GM18861 (cell line): ENCODE data around the gene OSTM1.
"Not testable (repeated sequence)": the region's sequence is repeated elsewhere in the genome, so short reads cannot be mapped to it uniquely, and the experiment has no call there.

Experiments used
- ATAC-seq: cut with Tn5 transposase; IDR thresholded peaks from one replicate; pipeline ENCODE4 v1.9.1; 2021; ENCODE audit not compliant: unreplicated experiment

Gene OSTM1

DNA sequence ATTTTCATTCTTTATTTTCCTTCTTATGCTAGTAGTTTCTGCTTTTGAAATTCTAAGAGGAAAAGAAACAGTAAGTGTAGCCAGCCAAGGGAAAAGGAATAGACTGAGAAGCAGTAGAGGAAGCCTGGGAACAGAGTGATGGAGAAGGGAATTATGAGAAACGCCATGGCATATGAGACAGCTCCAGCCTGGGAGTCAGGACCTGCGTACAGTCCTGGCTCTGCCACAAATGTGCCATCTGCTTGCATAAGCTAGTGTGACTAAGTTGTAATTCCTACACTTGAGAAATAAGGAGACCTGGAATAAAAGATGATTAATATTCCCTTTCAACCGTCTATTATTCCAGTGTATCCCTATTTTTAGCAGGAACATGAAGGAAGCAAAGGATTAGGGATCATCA, 47.5 kb downstream of the OSTM1 start:
- no peak for ATAC-seq

GRCh38 chr6:108024427-108025073, 50.0 kb downstream of the OSTM1 start:
- no peak for ATAC-seq

- ATAC-seq, result no peak
Measured at GRCh38 chr6:108020472-108021116, 53.9 kb downstream of the OSTM1 start.

DNA sequence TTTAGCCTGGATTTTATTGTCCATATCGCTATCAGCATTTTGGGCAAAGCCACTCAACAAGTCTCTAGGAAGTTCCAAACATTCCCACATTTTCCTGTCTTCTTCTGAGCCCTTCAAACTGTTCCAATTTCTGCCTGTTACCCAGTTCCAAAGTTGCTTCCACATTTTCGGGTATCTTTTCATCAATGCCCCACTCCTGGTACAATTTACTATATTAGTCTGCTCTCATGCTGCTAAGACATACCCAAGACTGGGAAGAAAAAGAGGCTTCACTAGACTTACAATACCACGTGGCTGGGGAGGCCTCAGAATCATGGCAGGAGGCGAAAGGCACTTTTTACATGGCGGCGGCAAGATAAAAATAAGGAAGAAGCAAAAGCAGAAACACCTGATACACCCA, 58.3 kb downstream of the OSTM1 start:
- not testable (repeated sequence) for ATAC-seq

- ATAC-seq, result no peak
Measured at GRCh38 chr6:108013787-108014439, 60.6 kb downstream of the OSTM1 start.

- ATAC-seq, result no peak
Measured at GRCh38 chr6:108009894-108010293, 64.6 kb downstream of the OSTM1 start.

DNA sequence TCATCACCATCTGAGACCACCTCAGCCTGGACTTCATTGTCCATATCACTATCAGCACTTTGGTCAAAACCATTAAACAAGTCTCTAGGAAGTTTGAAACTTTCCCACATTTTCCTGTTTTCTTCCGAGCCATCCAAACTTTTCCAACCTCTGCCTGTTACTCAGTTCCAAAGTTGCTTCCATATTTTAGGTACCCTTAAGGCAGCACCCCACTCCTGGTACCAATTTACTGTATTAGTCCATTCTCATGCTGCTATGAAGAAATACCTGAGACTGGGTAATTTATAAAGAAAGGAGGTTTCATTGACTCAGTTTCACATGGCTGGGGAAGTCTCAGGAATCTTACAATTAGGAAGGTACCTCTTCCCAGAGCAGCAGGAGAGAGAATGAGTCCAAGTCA, 65.3 kb downstream of the OSTM1 start:
- not testable (repeated sequence) for ATAC-seq

- no peak for ATAC-seq
Measured at GRCh38 chr6:108008363-108008762, 66.2 kb downstream of the OSTM1 start.

GRCh38 chr6:108005961-108006360, 68.6 kb downstream of the OSTM1 start:
- ATAC-seq, result no peak

GRCh38 chr6:108004861-108005260, 69.7 kb downstream of the OSTM1 start:
- no peak for ATAC-seq

- ATAC-seq, result no peak
Measured at GRCh38 chr6:108002365-108003221, 71.9 kb downstream of the OSTM1 start.

DNA sequence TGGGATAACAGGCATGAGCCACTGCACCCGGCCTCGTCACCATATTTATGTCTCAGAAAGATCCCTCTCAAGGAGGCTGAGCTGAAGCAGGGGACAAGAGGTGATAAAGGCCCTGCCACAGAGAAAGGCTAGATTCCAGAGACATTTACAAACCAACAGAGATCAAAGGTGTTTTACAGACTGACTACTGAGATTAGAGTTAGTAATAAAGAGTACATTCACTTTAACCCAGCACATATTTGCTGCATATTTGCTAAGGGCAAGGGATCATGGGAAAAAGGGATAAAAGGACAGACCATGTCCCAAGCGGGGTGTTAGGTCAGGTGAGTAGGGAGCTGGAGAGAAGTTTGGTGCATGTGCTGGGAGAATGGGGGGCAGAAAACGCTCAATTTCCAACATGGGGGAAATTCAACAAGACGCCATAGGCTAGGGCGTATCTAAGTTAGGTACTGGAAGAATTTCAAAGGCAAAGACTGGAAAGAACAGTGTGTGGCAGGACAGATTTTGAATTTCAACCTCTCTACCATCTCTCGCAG, 72.8 kb downstream of the OSTM1 start:
- no peak for ATAC-seq

- not testable (repeated sequence) for ATAC-seq
Measured at GRCh38 chr6:108000259-108000658, 74.3 kb downstream of the OSTM1 start.

DNA sequence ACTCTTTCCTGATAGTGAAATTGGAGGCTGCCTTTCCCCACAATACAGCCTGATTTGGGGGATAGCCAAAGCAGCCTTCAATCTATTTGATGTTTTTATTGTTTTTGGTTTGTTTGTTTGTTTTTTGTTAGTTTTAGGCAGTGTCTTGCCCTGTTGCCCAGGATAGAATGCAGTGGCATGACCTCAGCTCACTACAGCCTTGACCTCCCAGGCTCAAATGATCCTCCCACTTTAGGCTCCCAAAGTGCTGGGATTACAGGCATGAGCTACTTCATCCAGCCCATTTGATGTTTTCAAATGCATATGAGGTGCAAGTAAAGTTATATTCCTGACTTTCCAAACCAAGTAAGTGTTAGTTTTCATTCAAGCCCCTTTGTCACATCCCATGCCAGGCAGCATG, 75.2 kb downstream of the OSTM1 start:
- no peak for ATAC-seq

DNA sequence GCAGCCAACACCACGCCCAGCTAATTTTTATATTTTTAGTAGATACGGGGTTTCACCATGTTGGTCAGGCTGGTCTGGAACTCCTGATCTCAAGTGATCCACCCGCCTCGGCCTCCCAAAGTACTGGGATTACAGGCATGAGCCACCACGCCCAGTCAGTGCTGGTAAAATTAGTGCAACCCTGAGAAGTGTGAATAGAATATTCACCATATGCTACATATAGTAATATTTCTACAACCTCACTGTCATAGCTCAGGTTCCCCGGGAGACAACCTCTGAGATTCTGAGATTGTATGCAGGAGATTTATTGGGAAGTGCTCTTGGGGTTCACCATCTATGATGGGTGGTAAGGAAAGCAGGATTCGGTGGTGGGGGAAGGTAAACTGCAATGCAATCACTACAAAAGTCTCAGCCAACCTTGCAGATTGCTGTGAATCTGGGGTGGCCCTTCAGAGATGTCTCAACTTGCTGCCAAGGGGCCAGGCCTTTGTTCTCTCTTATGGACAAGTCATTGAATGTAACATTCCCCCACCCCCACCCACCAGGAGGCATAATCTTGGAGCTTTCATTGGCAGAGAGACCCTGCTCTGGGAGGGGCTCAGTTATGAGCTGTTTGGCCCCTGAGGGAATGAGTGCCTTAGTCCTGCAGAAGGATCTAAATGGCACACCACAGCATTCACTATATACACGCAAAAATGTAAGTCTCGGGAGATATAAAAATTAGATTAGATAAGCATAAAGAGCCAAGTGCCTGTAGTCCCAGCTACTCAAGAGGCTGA, 82.6 kb downstream of the OSTM1 start:
- no peak for ATAC-seq
